H1 (cell line): ENCODE measurements around the gene IGF1. TPM values are rescaled to one million over a fixed set of nuclear protein-coding genes. Genes with fewer than 3 reads are reported as not detected.

Experiments
- CTCF ChIA-PET: fragments of 300-600 bp; sonication (Branson Sonifier 250); formaldehyde crosslinking; loops from one replicate; lab custom pipeline; 2021; ENCODE audit not compliant: partially characterized antibody; lab: Charles Lee
- POLR2A ChIA-PET: fragments of 300-600 bp; sonication (Branson Sonifier 250); formaldehyde crosslinking; loops from one replicate; lab custom pipeline; 2021; ENCODE audit warnings: inconsistent platforms; ENCODE audit not compliant: partially characterized antibody; lab: Charles Lee
- DNase-seq, 2 experiments: peaks; one replicate each; pipeline versions ENCODE4 v3.0.0 to v3.0.0-alpha.2; 2010 to 2022; ENCODE audit warnings: low spot score in 2 of 2, low read depth in 1 of 2, mixed read lengths in 1 of 2
- FAIRE-seq: peaks from 2 replicates; lab custom pipeline; 2011; peaks lifted over from hg19 to GRCh38; lab: Jason Lieb, UNC
- H2AFZ ChIP-seq: 2 replicates; pipeline ENCODE4 v1.8.1; 2012; ENCODE audit warnings: low read length, inconsistent platforms
- H2AK5ac ChIP-seq: 2 replicates; pipeline ENCODE4 v1.6.1; 2013; ENCODE audit warnings: low read depth, low read length
- H2BK120ac ChIP-seq: replicated peaks from 2 replicates; pipeline ENCODE3; 2013; ENCODE audit warnings: low read depth, low read length, inconsistent platforms
- H2BK12ac ChIP-seq: 2 replicates; pipeline ENCODE4 v1.6.1; 2013; ENCODE audit warnings: low read depth, low read length
- H2BK15ac ChIP-seq: 2 replicates; pipeline ENCODE4 v1.6.1; 2013; ENCODE audit warnings: low read length
- H2BK20ac ChIP-seq: 2 replicates; pipeline ENCODE4 v1.6.1; 2013; ENCODE audit warnings: low read length
- H2BK5ac ChIP-seq: 2 replicates; pipeline ENCODE4 v1.6.1; 2013; ENCODE audit warnings: low read depth, low read length
- H3K14ac ChIP-seq: 2 replicates; pipeline ENCODE4 v1.6.1; 2013; ENCODE audit warnings: inconsistent platforms; ENCODE audit not compliant: insufficient read length
- H3K18ac ChIP-seq: 2 replicates; pipeline ENCODE4 v1.6.1; 2013; ENCODE audit warnings: low read length; ENCODE audit errors: extremely low read depth
- H3K23ac ChIP-seq: 2 replicates; pipeline ENCODE4 v1.6.1; 2013; ENCODE audit warnings: inconsistent platforms; ENCODE audit not compliant: insufficient read length
- H3K23me2 ChIP-seq: 2 replicates; pipeline ENCODE4 v1.6.1; 2013; ENCODE audit warnings: low read depth, low read length
- H3K27ac ChIP-seq: 2 replicates; pipeline ENCODE4 v1.6.1; 2011; ENCODE audit warnings: low read depth, low read length, inconsistent platforms
- H3K27me3 ChIP-seq, 4 experiments: replicated peaks in 1 of 4; 1 replicate in 1 of 4; 2 replicates in 3 of 4; pipeline versions ENCODE4 v1.6.1 to v1.8.1; 2011 to 2013; ENCODE audit warnings: low read length in 3 of 4, mild to moderate bottlenecking in 3 of 4, inconsistent platforms in 2 of 4, mixed read lengths in 2 of 4, moderate library complexity in 1 of 4; ENCODE audit not compliant: control insufficient read depth in 3 of 4, insufficient read depth in 3 of 4; ENCODE audit errors: extremely low read depth in 1 of 4
- H3K36me3 ChIP-seq, 4 experiments: 2 replicates each; pipeline versions ENCODE4 v1.6.1 to v1.8.1; 2011 to 2013; ENCODE audit warnings: mild to moderate bottlenecking in 4 of 4, low read length in 3 of 4, moderate library complexity in 2 of 4, control low read depth in 1 of 4, inconsistent platforms in 1 of 4; ENCODE audit not compliant: insufficient read depth in 4 of 4, control insufficient read depth in 2 of 4
- H3K4ac ChIP-seq: replicated peaks from 2 replicates; pipeline ENCODE3; 2013; ENCODE audit warnings: low read length, low read depth, mixed read lengths, inconsistent platforms; ENCODE audit not compliant: insufficient read length
- H3K4me1 ChIP-seq, 4 experiments: replicated peaks in 1 of 4; 1 replicate in 1 of 4; 2 replicates in 3 of 4; pipeline versions ENCODE4 v1.6.1 to v1.8.1; 2011 to 2013; ENCODE audit warnings: low read length in 3 of 4, inconsistent platforms in 2 of 4, mixed read lengths in 1 of 4; ENCODE audit not compliant: insufficient read depth in 4 of 4, control insufficient read depth in 3 of 4
- H3K4me2 ChIP-seq, 2 experiments: 2 replicates each; pipeline versions ENCODE4 v1.6.1 to v1.8.1; 2011 to 2013; ENCODE audit warnings: low read depth in 2 of 2, low read length in 2 of 2, control low read depth in 1 of 2, inconsistent platforms in 1 of 2, mild to moderate bottlenecking in 1 of 2; ENCODE audit not compliant: insufficient read depth in 1 of 2
- H3K4me3 ChIP-seq, 4 experiments: fragments of 200-600, 300-600 bp in 1 of 4; sonication (generic), shearing (Covaris generic), sonication (Bioruptor Twin) in 1 of 4; 2 replicates each; pipeline versions ENCODE4 v1.5.1 to v1.8.1; 2011 to 2016; ENCODE audit warnings: low read length in 4 of 4, low read depth in 3 of 4, control low read depth in 2 of 4, inconsistent platforms in 2 of 4, mild to moderate bottlenecking in 2 of 4, mixed read lengths in 1 of 4, moderate library complexity in 1 of 4; ENCODE audit not compliant: insufficient read depth in 2 of 4; ENCODE audit errors: extremely low read depth in 1 of 4
- H3K56ac ChIP-seq: replicated peaks from 2 replicates; pipeline ENCODE3; 2013; ENCODE audit warnings: low read depth, mild to moderate bottlenecking, mixed read lengths, low read length, inconsistent platforms; ENCODE audit not compliant: insufficient read length
- H3K79me1 ChIP-seq: 2 replicates; pipeline ENCODE4 v1.6.1; 2013; ENCODE audit warnings: low read depth, low read length, control low read depth
- H3K79me2 ChIP-seq, 2 experiments: 2 replicates each; pipeline versions ENCODE4 v1.6.1 to v1.8.1; 2012 to 2013; ENCODE audit warnings: low read length in 2 of 2, mild to moderate bottlenecking in 2 of 2, inconsistent platforms in 1 of 2; ENCODE audit not compliant: insufficient read depth in 2 of 2, control insufficient read depth in 1 of 2
- H3K9ac ChIP-seq, 4 experiments: replicated peaks in 1 of 4; 1 replicate in 1 of 4; 2 replicates in 3 of 4; pipeline versions ENCODE4 v1.6.1 to v1.8.1; 2011 to 2013; ENCODE audit warnings: low read depth in 3 of 4, low read length in 3 of 4, control low read depth in 2 of 4, mild to moderate bottlenecking in 2 of 4, moderate library complexity in 2 of 4, inconsistent platforms in 1 of 4; ENCODE audit errors: extremely low read depth in 1 of 4
- H3K9me3 ChIP-seq, 2 experiments: 2 replicates each; pipeline versions ENCODE4 v1.6.1 to v1.8.1; 2012 to 2013; ENCODE audit warnings: mild to moderate bottlenecking in 2 of 2, moderate library complexity in 2 of 2, control low read depth in 1 of 2, inconsistent platforms in 1 of 2, low read depth in 1 of 2, low read length in 1 of 2, mixed read lengths in 1 of 2; ENCODE audit not compliant: insufficient read depth in 2 of 2
- H4K20me1 ChIP-seq, 2 experiments: replicated peaks in 1 of 2; 2 replicates each; pipeline versions ENCODE3 to v1.8.1; 2011 to 2013; ENCODE audit warnings: inconsistent platforms in 2 of 2, low read length in 2 of 2, mild to moderate bottlenecking in 1 of 2; ENCODE audit not compliant: insufficient read depth in 2 of 2, control insufficient read depth in 1 of 2
- H4K5ac ChIP-seq: 2 replicates; pipeline ENCODE4 v1.6.1; 2013; ENCODE audit warnings: low read length, low read depth, mixed read lengths, inconsistent platforms; ENCODE audit not compliant: insufficient read length
- H4K8ac ChIP-seq: 2 replicates; pipeline ENCODE4 v1.8.0; 2013; ENCODE audit warnings: mild to moderate bottlenecking, moderate library complexity, low read length, inconsistent platforms; ENCODE audit not compliant: insufficient read depth; ENCODE audit errors: extremely low read depth
- H4K91ac ChIP-seq: replicated peaks from 2 replicates; pipeline ENCODE3; 2013; ENCODE audit warnings: low read length, mixed read lengths, inconsistent platforms; ENCODE audit not compliant: insufficient read length
- BRCA1 ChIP-seq: IDR thresholded peaks from 2 replicates; pipeline ENCODE4 v1.6.1; 2012; ENCODE audit warnings: low read depth, low read length, improper control_type of control experiment
- CREB1 ChIP-seq: IDR thresholded peaks from 2 replicates; pipeline ENCODE4 v1.6.1; 2012; ENCODE audit warnings: inconsistent platforms
- MAFK ChIP-seq: IDR thresholded peaks from 2 replicates; pipeline ENCODE4 v1.6.1; 2012; ENCODE audit warnings: low read depth, mild to moderate bottlenecking, improper control_type of control experiment, low read length
- WGBS, 2 experiments: shearing (Covaris generic) in 1 of 2; methylation state at CpG; one replicate each; pipeline versions ENCODE4 v1.1.6 to v1.1.7; 2013 to 2015; ENCODE audit warnings: low lambda C conversion rate in 2 of 2, mixed read lengths in 2 of 2, inconsistent platforms in 1 of 2, low coverage in 1 of 2, missing lambda C conversion rate in 1 of 2; ENCODE audit not compliant: insufficient replicate concordance in 2 of 2, insufficient coverage in 1 of 2, insufficient read length in 1 of 2; ENCODE audit errors: extremely low coverage in 1 of 2, missing lambda C conversion rate in 1 of 2; 5-methylcytosine and 5-hydroxymethylcytosine counted together
- polyA plus RNA-seq, 7 experiments: library from polyadenylated mRNA; depleted of rRNA in 3 of 7; stranded (reverse) in 5 of 7; unstranded in 2 of 7; fragments of >200 nt in 5 of 7; fragments of 200-250 nt in 2 of 7; gene quantifications; 1 replicate in 5 of 7; 2 replicates in 1 of 7; 4 replicates in 1 of 7; pipeline versions ENCODE4 v1.2.1 to v1.2.3, GENCODE V29; 2011 to 2013; ENCODE audit warnings: missing spikeins in 2 of 7, mixed read lengths in 2 of 7
- total RNA-seq: library from RNA; stranded (reverse); fragmentation: NEBNext Ultra II Directional; extraction: Animal tissue kit (Norgen Biotek cat#: 25700); gene quantifications from 2 replicates; pipeline ENCODE4 v1.2.1, GENCODE V29; 2021

The IGF1 gene
- total and polyA plus RNA-seq, 2 of the 8 experiments (the other 6 are each of a cell fraction or from before 2014, with no cell fraction given), result not detected

- Histone ChIP-seq H3K18ac (no peak overlapping the region), H3K4ac (no peak overlapping the region), H3K14ac (no peak overlapping the region), H3K4me2 (no peak overlapping the region), H3K4me3 (no peak overlapping the region), H4K91ac (no peak overlapping the region), H2BK5ac (no peak overlapping the region), H4K20me1 (no peaks in the 10 kb centered on the region), H3K9ac (no peak overlapping the region), H3K56ac (no peak overlapping the region), H4K5ac (no peak overlapping the region), H3K36me3 (no peaks in the 10 kb centered on the region), H3K79me1 (no peaks in the 10 kb centered on the region), H3K79me2 (no peaks in the 10 kb centered on the region), H3K9me3 (no peaks in the 10 kb centered on the region), H3K4me1 (peaks cover 6 to 12% (median 8%) of the 10 kb centered on the region in 4 experiments; a peak in 5 of 7 replicates), H2BK12ac (no peak overlapping the region), H3K27me3 (no peaks in the 10 kb centered on the region), H3K23me2 (no peaks in the 10 kb centered on the region), H2AK5ac (no peak overlapping the region), H4K8ac (no peak overlapping the region), H2BK15ac (no peak overlapping the region), H2BK120ac (no peak overlapping the region), H3K23ac (no peak overlapping the region), H2AFZ (no peak overlapping the region), H2BK20ac (no peak overlapping the region), H3K27ac (no peak overlapping the region)
- 83% methylated on average over 4 of the region's 4 CpGs; no CpG with 5 or more reads in 1 of the 2 experiments for WGBS, 2 experiments
- no peak for FAIRE-seq
- ChIA-PET CTCF (interaction anchor here (0.6 kb wide), 1 partner anchor 1042 kb away, joined by 3 read pairs; no protein-coding TSS in a partner anchor), POLR2A (no interaction called here)
- TF ChIP-seq BRCA1, result no peak
- no peak for TF ChIP-seq CREB1
- TF ChIP-seq MAFK, result peak; percentile 60; the same call in 1 of the 2 replicates
- no peak for DNase-seq
Observed at GRCh38 chr12:102479939-102480338, 424 bp downstream of the IGF1 start.
